Measurements from ENCODE around the gene ASB9.
"Not testable (repeated sequence)": the region's sequence is repeated elsewhere in the genome, so short reads cannot be mapped to it uniquely, and the experiment has no call there.

ASB9 gene

DNA sequence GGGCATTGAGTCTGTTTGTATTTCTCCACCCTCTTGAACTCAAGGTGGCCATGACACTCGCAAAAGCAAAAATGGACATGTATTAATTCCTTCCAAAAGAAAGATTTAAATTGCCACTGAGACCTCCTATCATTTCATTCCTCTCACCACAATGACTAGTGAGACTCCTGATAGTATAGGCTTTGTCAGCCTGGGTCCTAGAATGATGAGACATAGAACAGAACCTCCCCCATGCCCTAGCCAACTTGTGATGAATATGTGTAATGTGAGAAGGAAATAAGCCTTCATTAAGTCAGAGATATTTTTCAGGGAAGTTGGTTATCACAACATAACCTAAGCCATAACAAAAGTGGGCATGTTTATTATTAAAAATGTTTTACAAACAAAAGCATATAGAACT lies 62.5 kb downstream of the ASB9 start:
- Histone ChIP-seq H3K27me3 (replicated peaks; ENCODE audit: control insufficient read depth, insufficient read depth, low read length) (no peaks in the 10 kb centered on the region), H3K4me1 (ENCODE audit: control insufficient read depth, insufficient read depth, low read length) (peaks cover 5% of the 10 kb centered on the region), H3K4me3 (ENCODE audit: low read length) (no peak overlapping the region), H3K9me3 (ENCODE audit: control insufficient read depth, low read length) (no peaks in the 10 kb centered on the region), H3K9ac (ENCODE audit: low read length) (no peak overlapping the region), H3K36me3 (ENCODE audit: control insufficient read depth, insufficient read depth, low read length, severe bottlenecking) (no peaks in the 10 kb centered on the region)
- no peak for DNase-seq (ENCODE audit: low read depth)

DNA sequence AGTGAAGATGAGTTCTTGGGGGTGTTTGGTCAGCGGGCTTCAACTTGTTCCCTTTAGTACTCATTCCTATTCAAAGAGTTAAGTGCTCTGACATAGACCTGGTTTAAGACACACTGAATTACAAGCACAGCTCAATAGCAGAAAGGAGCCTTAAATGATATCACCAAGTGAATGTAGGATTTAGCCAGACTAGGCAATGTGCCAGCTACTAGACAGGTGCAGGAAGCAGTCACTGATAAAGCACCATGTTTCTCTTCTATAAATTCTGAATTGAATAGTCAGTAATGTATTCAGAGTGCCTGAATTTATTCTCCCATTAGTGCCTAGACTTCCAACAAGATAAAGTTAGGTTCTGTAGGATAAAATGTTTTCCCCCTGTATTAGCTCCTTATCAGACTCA lies 63.6 kb downstream of the ASB9 start:
- H3K36me3 ChIP-seq (ENCODE audit: control insufficient read depth, insufficient read depth, low read length, severe bottlenecking): no peaks in the 10 kb centered on the region
- peaks cover 5% of the 10 kb centered on the region for H3K4me1 ChIP-seq (ENCODE audit: control insufficient read depth, insufficient read depth, low read length)
- no peak for DNase-seq (ENCODE audit: low read depth)
- no peak overlapping the region for H3K9ac ChIP-seq (ENCODE audit: low read length)
- H3K27me3 ChIP-seq (replicated peaks; ENCODE audit: control insufficient read depth, insufficient read depth, low read length): no peaks in the 10 kb centered on the region
- no peaks in the 10 kb centered on the region for H3K9me3 ChIP-seq (ENCODE audit: control insufficient read depth, low read length)
- no peak overlapping the region for H3K4me3 ChIP-seq (ENCODE audit: low read length)

DNA sequence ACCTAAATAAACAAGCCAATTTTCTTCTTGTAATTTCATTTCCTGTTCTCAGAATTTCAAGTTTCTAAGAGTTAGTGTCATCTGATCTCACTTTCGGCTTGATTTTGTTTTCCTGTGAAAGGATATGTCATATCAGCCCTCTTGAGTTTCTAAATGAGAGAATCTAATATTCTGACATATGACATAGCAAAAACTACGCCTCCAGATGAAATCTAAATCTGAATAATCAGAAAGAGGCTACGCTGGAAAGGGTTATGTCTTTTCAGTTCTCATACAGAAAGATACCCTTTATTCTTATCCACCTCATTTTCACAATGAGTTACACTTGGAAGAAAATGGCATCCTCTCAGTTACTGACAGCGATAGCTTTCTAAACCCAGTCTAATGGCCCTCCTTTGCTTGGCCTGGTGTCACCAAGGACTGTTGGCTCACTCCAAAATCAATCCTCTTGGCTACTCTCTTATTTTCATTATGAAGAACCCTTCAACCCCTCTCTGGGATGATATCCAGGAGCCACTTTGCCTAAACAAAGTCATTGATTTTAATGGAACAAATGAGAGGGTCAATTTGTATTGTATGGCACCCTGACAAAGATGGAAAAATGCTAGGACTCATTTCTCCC lies 65.6 kb downstream of the ASB9 start:
- no peaks in the 10 kb centered on the region for H3K36me3 ChIP-seq (ENCODE audit: control insufficient read depth, insufficient read depth, low read length, severe bottlenecking)
- DNase-seq (ENCODE audit: low read depth): no peak
- H3K9me3 ChIP-seq (ENCODE audit: control insufficient read depth, low read length): no peaks in the 10 kb centered on the region
- H3K4me3 ChIP-seq (ENCODE audit: low read length): no peak overlapping the region
- peaks cover 5% of the 10 kb centered on the region for H3K4me1 ChIP-seq (ENCODE audit: control insufficient read depth, insufficient read depth, low read length)
- H3K27me3 ChIP-seq (replicated peaks; ENCODE audit: control insufficient read depth, insufficient read depth, low read length): no peaks in the 10 kb centered on the region
- H3K9ac ChIP-seq (ENCODE audit: low read length): no peak overlapping the region

DNA sequence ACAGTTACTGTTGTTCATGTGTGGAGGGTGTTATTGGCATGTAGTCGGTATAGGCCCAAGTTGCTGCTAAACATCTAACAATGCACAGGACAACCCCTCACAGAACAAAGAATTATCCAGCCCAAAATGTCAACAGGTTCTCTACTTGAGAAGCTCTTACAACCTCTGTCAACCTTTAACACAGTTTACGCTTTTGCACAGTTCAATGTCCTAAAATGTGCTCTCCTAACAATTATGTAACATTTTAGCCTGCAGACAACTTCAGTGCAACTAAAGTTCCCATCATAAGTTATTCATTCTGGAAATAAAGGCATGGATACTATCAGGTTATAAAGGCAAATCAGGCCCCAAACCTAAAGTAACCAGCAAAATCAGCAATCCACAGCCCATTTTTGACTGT lies 66.2 kb downstream of the ASB9 start:
- DNase-seq (ENCODE audit: low read depth): no peak
- no peaks in the 10 kb centered on the region for H3K36me3 ChIP-seq (ENCODE audit: control insufficient read depth, insufficient read depth, low read length, severe bottlenecking)
- H3K4me1 ChIP-seq (ENCODE audit: control insufficient read depth, insufficient read depth, low read length): peaks cover 5% of the 10 kb centered on the region
- no peaks in the 10 kb centered on the region for H3K9me3 ChIP-seq (ENCODE audit: control insufficient read depth, low read length)
- H3K4me3 ChIP-seq (ENCODE audit: low read length): no peak overlapping the region
- no peak overlapping the region for H3K9ac ChIP-seq (ENCODE audit: low read length)
- H3K27me3 ChIP-seq (replicated peaks; ENCODE audit: control insufficient read depth, insufficient read depth, low read length): no peaks in the 10 kb centered on the region

DNA sequence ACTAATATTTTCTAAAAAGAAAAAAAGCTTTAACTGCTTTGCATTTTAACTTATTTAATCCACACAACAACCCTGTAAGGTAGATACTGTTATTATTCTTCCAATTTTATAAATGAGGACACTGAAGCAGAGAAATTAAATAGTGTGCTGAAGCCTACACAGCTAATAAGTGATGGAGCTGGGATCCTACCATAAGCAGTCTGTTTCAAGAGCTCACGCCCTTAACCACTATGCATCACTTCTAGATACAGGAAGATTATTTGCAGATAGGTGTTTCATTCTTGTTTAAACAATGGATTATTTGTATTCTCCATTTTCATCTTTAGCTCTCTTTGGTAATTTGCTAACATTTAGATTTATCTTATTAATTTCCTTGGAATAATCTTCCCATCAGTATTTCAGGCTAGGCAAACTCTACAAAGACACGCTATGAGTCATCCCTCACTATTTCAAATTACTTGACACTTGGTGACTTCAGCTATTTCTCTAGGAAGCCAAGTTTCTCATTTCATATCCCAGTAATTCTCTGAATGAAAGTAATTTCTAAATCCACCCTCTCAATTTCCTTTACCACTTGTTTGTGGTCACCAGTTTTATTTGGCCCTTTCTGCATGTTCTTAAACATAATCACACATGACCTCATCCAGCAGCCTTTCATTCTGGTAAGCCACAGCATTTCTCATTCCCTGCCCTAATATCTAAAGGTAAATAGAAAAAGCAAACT lies 67.3 kb downstream of the ASB9 start:
- Histone ChIP-seq H3K9ac (ENCODE audit: low read length) (no peak overlapping the region), H3K27me3 (replicated peaks; ENCODE audit: control insufficient read depth, insufficient read depth, low read length) (no peaks in the 10 kb centered on the region), H3K9me3 (ENCODE audit: control insufficient read depth, low read length) (no peaks in the 10 kb centered on the region), H3K36me3 (ENCODE audit: control insufficient read depth, insufficient read depth, low read length, severe bottlenecking) (no peaks in the 10 kb centered on the region), H3K4me3 (ENCODE audit: low read length) (no peak overlapping the region), H3K4me1 (ENCODE audit: control insufficient read depth, insufficient read depth, low read length) (peaks cover 5% of the 10 kb centered on the region)
- no peak for DNase-seq (ENCODE audit: low read depth)

DNA sequence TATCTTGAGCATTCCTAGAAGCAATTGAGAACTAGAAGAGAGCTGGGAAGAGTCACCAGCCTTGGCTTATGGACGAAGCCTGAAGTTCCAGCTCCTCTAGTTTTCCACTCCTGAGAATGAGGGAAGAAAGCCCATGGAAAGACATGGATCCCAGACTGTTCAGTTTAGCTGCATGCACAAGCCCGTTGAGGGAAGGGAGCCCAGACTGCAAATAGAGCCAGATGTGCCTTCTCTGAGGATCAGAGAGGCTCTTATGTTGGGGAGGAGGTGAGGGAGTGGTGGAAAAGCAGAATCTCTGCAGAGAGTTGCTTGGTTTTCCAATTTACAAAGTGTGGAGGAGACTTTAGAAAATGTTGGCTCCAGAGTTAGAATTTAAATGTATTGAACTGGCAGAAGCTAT lies 69.0 kb downstream of the ASB9 start:
- no peak overlapping the region for H3K9ac ChIP-seq (ENCODE audit: low read length)
- no peaks in the 10 kb centered on the region for H3K27me3 ChIP-seq (replicated peaks; ENCODE audit: control insufficient read depth, insufficient read depth, low read length)
- H3K4me3 ChIP-seq (ENCODE audit: low read length): no peak overlapping the region
- no peak for DNase-seq (ENCODE audit: low read depth)
- peaks cover 5% of the 10 kb centered on the region for H3K4me1 ChIP-seq (ENCODE audit: control insufficient read depth, insufficient read depth, low read length)
- no peaks in the 10 kb centered on the region for H3K36me3 ChIP-seq (ENCODE audit: control insufficient read depth, insufficient read depth, low read length, severe bottlenecking)
- no peaks in the 10 kb centered on the region for H3K9me3 ChIP-seq (ENCODE audit: control insufficient read depth, low read length)

DNA sequence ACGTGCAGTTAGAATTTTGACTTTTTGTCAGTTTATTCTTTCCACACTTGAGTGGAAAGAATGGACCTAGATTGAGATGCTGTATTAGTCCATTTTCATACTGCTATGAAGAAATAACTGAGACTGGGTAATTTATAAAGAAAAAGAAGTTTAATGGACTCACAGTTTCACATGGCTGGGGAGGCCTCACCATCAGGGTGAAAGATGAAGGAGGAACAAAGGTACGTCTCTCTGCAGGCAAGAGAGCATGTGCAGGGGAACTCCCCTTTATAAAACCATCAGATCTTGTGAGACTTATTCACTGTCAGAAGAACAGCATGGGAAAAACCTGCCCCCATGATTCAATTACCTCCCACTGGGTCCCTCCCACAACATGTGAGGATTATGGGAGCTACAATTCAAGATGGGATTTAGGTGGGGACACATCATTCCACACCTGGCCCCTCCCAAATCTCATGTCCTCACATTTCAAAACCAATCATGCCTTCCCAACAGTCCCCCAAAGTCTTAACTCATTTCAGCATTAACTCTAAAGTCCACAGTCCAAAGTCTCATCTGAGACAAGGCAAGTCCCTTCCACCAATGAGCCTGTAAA lies 71.2 kb downstream of the ASB9 start:
- H3K4me1 ChIP-seq (ENCODE audit: control insufficient read depth, insufficient read depth, low read length); H3K27me3 ChIP-seq (replicated peaks; ENCODE audit: control insufficient read depth, insufficient read depth, low read length); H3K36me3 ChIP-seq (ENCODE audit: control insufficient read depth, insufficient read depth, low read length, severe bottlenecking); DNase-seq (ENCODE audit: low read depth); H3K9me3 ChIP-seq (ENCODE audit: control insufficient read depth, low read length); H3K9ac ChIP-seq (ENCODE audit: low read length); H3K4me3 ChIP-seq (ENCODE audit: low read length): not testable (repeated sequence)

DNA sequence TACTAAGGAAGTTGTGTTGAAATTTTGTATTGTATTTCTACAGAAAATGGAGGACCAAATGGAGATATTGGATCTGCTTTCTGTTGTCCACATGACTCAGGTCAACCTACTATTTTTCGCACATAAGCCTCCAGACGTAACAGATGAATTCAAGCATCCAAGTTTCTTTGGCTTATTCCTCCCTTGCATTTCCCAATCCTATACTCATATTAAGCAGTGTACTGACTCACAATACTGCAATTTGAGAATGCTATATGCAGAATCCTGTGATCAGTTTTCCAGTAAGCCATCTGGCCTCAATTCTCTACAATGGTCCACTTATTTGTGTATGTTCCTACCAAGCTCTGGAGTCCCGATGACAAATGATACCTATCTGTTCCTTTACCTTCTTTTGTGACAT lies 75.7 kb downstream of the ASB9 start:
- Histone ChIP-seq H3K27me3 (replicated peaks; ENCODE audit: control insufficient read depth, insufficient read depth, low read length) (no peaks in the 10 kb centered on the region), H3K9me3 (ENCODE audit: control insufficient read depth, low read length) (no peaks in the 10 kb centered on the region), H3K36me3 (ENCODE audit: control insufficient read depth, insufficient read depth, low read length, severe bottlenecking) (no peaks in the 10 kb centered on the region), H3K4me3 (ENCODE audit: low read length) (no peak overlapping the region), H3K9ac (ENCODE audit: low read length) (no peak overlapping the region), H3K4me1 (ENCODE audit: control insufficient read depth, insufficient read depth, low read length) (no peaks in the 10 kb centered on the region)
- peak; percentile 10 for DNase-seq (ENCODE audit: low read depth)
